ENCODE measurements around the gene AP2B1.

AP2B1 gene

GRCh38 chr17:35773129-35773528 is 186.0 kb downstream of the AP2B1 start:
- DNase-seq (ENCODE audit: low read depth, low spot score): no peak

- DNase-seq (ENCODE audit: low read depth, low spot score): no peak
These were observed 186.7 kb downstream of the AP2B1 start for GRCh38 chr17:35773679-35774425.

GRCh38 chr17:35774499-35774898 is 187.4 kb downstream of the AP2B1 start:
- no peak for DNase-seq (ENCODE audit: low read depth, low spot score)

GRCh38 chr17:35775039-35775438 is 187.9 kb downstream of the AP2B1 start:
- no peak for DNase-seq (ENCODE audit: low read depth, low spot score)

GRCh38 chr17:35775583-35775982 is 188.5 kb downstream of the AP2B1 start:
- no peak for DNase-seq (ENCODE audit: low read depth, low spot score)
